IMR-90 (cell line): ENCODE results near the gene GNAT1. TPM values are rescaled to one million over a fixed set of nuclear protein-coding genes. Genes with fewer than 3 reads are reported as not detected.

ENCODE experiments used
- ATAC-seq: fragments of 200-7000 bp; cut with Tn5 transposase; 2 replicates; pipeline ENCODE4 v1.9.1; 2020; ENCODE audit warnings: low read depth, mild to moderate bottlenecking, moderate library complexity
- BruUV-seq: library from RNA; stranded (reverse); fragments of 400-500 nt; replicated peaks from 2 replicates; lab custom pipeline; 2021; lab: Mats Ljungman, UMichigan
- CTCF ChIA-PET: fragments of 300-600 bp; formaldehyde crosslinking; extraction: SDS; loops from one replicate; lab custom pipeline; 2021; ENCODE audit warnings: antibody characterized with exemption; lab: Yijun Ruan, JAX
- POLR2A ChIA-PET: fragments of 300-600 bp; sonication (Branson Sonifier 250); formaldehyde crosslinking; loops from one replicate; lab custom pipeline; 2022; ENCODE audit warnings: antibody characterized with exemption; ENCODE audit not compliant: unreplicated experiment; lab: Charles Lee
- DNase-seq: peaks from one replicate; pipeline ENCODE4 v3.0.0; 2013
- H2AFZ ChIP-seq: replicated peaks from 2 replicates; pipeline ENCODE3; 2013; ENCODE audit warnings: low read length, mild to moderate bottlenecking; ENCODE audit not compliant: poor library complexity
- H2AK5ac ChIP-seq: 2 replicates; pipeline ENCODE4 v1.6.1; 2013; ENCODE audit warnings: low read depth, low read length, inconsistent platforms
- H2AK9ac ChIP-seq: replicated peaks from 2 replicates; pipeline ENCODE3; 2013; ENCODE audit warnings: mild to moderate bottlenecking, low read depth, low read length, moderate library complexity; ENCODE audit not compliant: poor library complexity
- H2BK120ac ChIP-seq: 2 replicates; pipeline ENCODE4 v1.6.1; 2013; ENCODE audit warnings: low read depth, low read length, inconsistent platforms
- H2BK15ac ChIP-seq: 3 replicates; pipeline ENCODE4 v1.6.1; 2013; ENCODE audit warnings: low read depth, low read length, inconsistent platforms
- H2BK20ac ChIP-seq: 2 replicates; pipeline ENCODE4 v1.6.1; 2013; ENCODE audit warnings: low read depth, mild to moderate bottlenecking, inconsistent platforms, low read length, moderate library complexity
- H2BK5ac ChIP-seq: 2 replicates; pipeline ENCODE4 v1.6.1; 2013; ENCODE audit warnings: mild to moderate bottlenecking, low read depth, low read length, inconsistent platforms; ENCODE audit not compliant: poor library complexity, severe bottlenecking
- H3K14ac ChIP-seq: replicated peaks from 2 replicates; pipeline ENCODE4 v1.6.1; 2013; ENCODE audit warnings: low read depth, low read length, inconsistent platforms
- H3K18ac ChIP-seq: 2 replicates; pipeline ENCODE4 v1.6.1; 2013; ENCODE audit warnings: low read depth, low read length, control low read depth
- H3K23ac ChIP-seq: 2 replicates; pipeline ENCODE4 v1.6.1; 2013; ENCODE audit warnings: low read depth, low read length, inconsistent platforms
- H3K27ac ChIP-seq: 2 replicates; pipeline ENCODE4 v1.5.1; 2013; ENCODE audit warnings: mild to moderate bottlenecking, control low read depth, low read length; ENCODE audit not compliant: insufficient read depth
- H3K27me3 ChIP-seq: 2 replicates; pipeline ENCODE4 v1.6.1; 2013; ENCODE audit warnings: low read length; ENCODE audit not compliant: control insufficient read depth, insufficient read depth
- H3K36me3 ChIP-seq: 2 replicates; pipeline ENCODE4 v1.6.1; 2013; ENCODE audit warnings: low read length, mixed read lengths; ENCODE audit not compliant: control insufficient read depth, insufficient read depth
- H3K4ac ChIP-seq: 2 replicates; pipeline ENCODE4 v1.6.1; 2013; ENCODE audit warnings: low read depth, low read length, inconsistent platforms
- H3K4me1 ChIP-seq: 2 replicates; pipeline ENCODE4 v1.6.1; 2013; ENCODE audit warnings: low read length, mixed read lengths; ENCODE audit not compliant: control insufficient read depth, insufficient read depth
- H3K4me2 ChIP-seq: 2 replicates; pipeline ENCODE4 v1.6.1; 2013; ENCODE audit warnings: low read depth, mild to moderate bottlenecking, control low read depth, low read length, moderate library complexity
- H3K4me3 ChIP-seq: 2 replicates; pipeline ENCODE4 v1.5.1; 2013; ENCODE audit warnings: low read depth, mild to moderate bottlenecking, control low read depth, low read length, moderate library complexity; ENCODE audit not compliant: insufficient read depth
- H3K56ac ChIP-seq: 2 replicates; pipeline ENCODE4 v1.6.1; 2013; ENCODE audit warnings: low read length, inconsistent platforms; ENCODE audit not compliant: insufficient read depth; ENCODE audit errors: extremely low read depth
- H3K79me1 ChIP-seq, 2 experiments: 2 replicates each; pipeline ENCODE4 v1.6.1; 2013; ENCODE audit warnings: low read length in 2 of 2, inconsistent platforms in 1 of 2, low read depth in 1 of 2
- H3K9ac ChIP-seq: 2 replicates; pipeline ENCODE4 v1.6.1; 2013; ENCODE audit warnings: low read depth, low read length, control low read depth
- H3K9me1 ChIP-seq: 2 replicates; pipeline ENCODE4 v1.6.1; 2013; ENCODE audit warnings: low read length, inconsistent platforms; ENCODE audit not compliant: insufficient read depth
- H3K9me3 ChIP-seq: 2 replicates; pipeline ENCODE4 v1.6.1; 2013; ENCODE audit warnings: low read length; ENCODE audit not compliant: control insufficient read depth, insufficient read depth
- H4K20me1 ChIP-seq: 2 replicates; pipeline ENCODE4 v1.6.1; 2013; ENCODE audit warnings: low read length, inconsistent platforms; ENCODE audit not compliant: insufficient read depth
- H4K5ac ChIP-seq: 2 replicates; pipeline ENCODE4 v1.6.1; 2013; ENCODE audit warnings: mild to moderate bottlenecking, low read depth, low read length, control low read depth
- H4K8ac ChIP-seq, 2 experiments: 2 replicates each; pipeline ENCODE4 v1.6.1; 2013; ENCODE audit warnings: low read depth in 2 of 2, low read length in 2 of 2, control low read depth in 1 of 2, inconsistent platforms in 1 of 2
- H4K91ac ChIP-seq: 2 replicates; pipeline ENCODE4 v1.6.1; 2013; ENCODE audit warnings: low read depth, low read length, inconsistent platforms; ENCODE audit not compliant: insufficient read depth
- BHLHE40 ChIP-seq: fragments of 150-350 bp; IDR thresholded peaks from 2 replicates; pipeline ENCODE4 v1.6.1; 2016; ENCODE audit warnings: mild to moderate bottlenecking, low read depth, low read length
- CEBPB ChIP-seq: IDR thresholded peaks from 2 replicates; pipeline ENCODE4 v1.6.1; 2012; ENCODE audit warnings: low read depth, low read length, improper control_type of control experiment
- CHD1 ChIP-seq: IDR thresholded peaks from 2 replicates; pipeline ENCODE4 v1.6.1; 2012; ENCODE audit warnings: low read depth, low read length, improper control_type of control experiment
- CTCF ChIP-seq: conservative IDR thresholded peaks from 2 replicates; pipeline ENCODE4 v1.5.1; 2012; ENCODE audit warnings: mild to moderate bottlenecking, low read depth, low read length, improper control_type of control experiment
- ELK1 ChIP-seq: fragments of 150-350 bp; IDR thresholded peaks from 2 replicates; pipeline ENCODE4 v1.6.1; 2016; ENCODE audit warnings: low read depth, mild to moderate bottlenecking, low read length, moderate library complexity, borderline replicate concordance
- FOS ChIP-seq: fragments of 150-350 bp; IDR thresholded peaks from 2 replicates; pipeline ENCODE4 v1.6.1; 2016; ENCODE audit warnings: low read depth, low read length
- MAFK ChIP-seq: IDR thresholded peaks from 2 replicates; pipeline ENCODE4 v1.6.1; 2012; ENCODE audit warnings: low read depth, low read length, improper control_type of control experiment
- MAZ ChIP-seq: IDR thresholded peaks from 2 replicates; pipeline ENCODE4 v1.6.1; 2012; ENCODE audit warnings: low read depth, mild to moderate bottlenecking, low read length, improper control_type of control experiment, moderate library complexity, borderline replicate concordance
- MXI1 ChIP-seq: IDR thresholded peaks from 2 replicates; pipeline ENCODE4 v1.6.1; 2012; ENCODE audit warnings: low read depth, mild to moderate bottlenecking, low read length, moderate library complexity, borderline replicate concordance
- NFE2L2 ChIP-seq: fragments of 150-350 bp; IDR thresholded peaks from 2 replicates; pipeline ENCODE4 v1.6.1; 2016; ENCODE audit warnings: low read depth, mild to moderate bottlenecking, low read length
- POLR2A ChIP-seq: IDR thresholded peaks from 2 replicates; pipeline ENCODE4 v1.6.1; 2012; ENCODE audit warnings: mild to moderate bottlenecking, low read depth, low read length
- RAD21 ChIP-seq: IDR thresholded peaks from 2 replicates; pipeline ENCODE4 v1.6.1; 2012; ENCODE audit warnings: low read length, improper control_type of control experiment
- RCOR1 ChIP-seq: IDR thresholded peaks from 2 replicates; pipeline ENCODE4 v1.6.1; 2012; ENCODE audit warnings: mild to moderate bottlenecking, low read length, improper control_type of control experiment; ENCODE audit not compliant: insufficient replicate concordance
- RFX5 ChIP-seq: IDR thresholded peaks from 2 replicates; pipeline ENCODE4 v1.8.0; 2012; ENCODE audit warnings: low read depth, mild to moderate bottlenecking, low read length, moderate library complexity
- SMC3 ChIP-seq: fragments of 150-350 bp; IDR thresholded peaks from 2 replicates; pipeline ENCODE4 v1.6.1; 2016; ENCODE audit warnings: low read depth, mild to moderate bottlenecking, antibody characterized with exemption, low read length, moderate library complexity
- WGBS, 2 experiments: methylation state at CpG; one replicate each; pipeline versions ENCODE4 v1.1.5 to v1.1.7; 2013; ENCODE audit warnings: missing lambda C conversion rate in 2 of 2; ENCODE audit not compliant: insufficient read length in 1 of 2; ENCODE audit errors: extremely low coverage in 2 of 2; 5-methylcytosine and 5-hydroxymethylcytosine counted together
- dilution Hi-C: fragments of 300-500 bp; cut with HindIII; formaldehyde crosslinking; loops from one replicate; pipeline ENCODE4 v1.14.3; 2018; ENCODE audit warnings: low sequenced_read_pairs; ENCODE audit not compliant: unreplicated experiment
- in situ Hi-C: fragments of 300-500 bp; cut with MboI; formaldehyde crosslinking; loops from 3 replicates; pipeline ENCODE4 v1.14.3; 2019; ENCODE audit warnings: low sequenced_read_pairs, inconsistent platforms, mixed read lengths
- intact Hi-C: fragments of 100-400 bp; cut with micrococcal nuclease; formaldehyde crosslinking; loops from 2 replicates; pipeline ENCODE4 v1.10.0; 2022
- polyA plus RNA-seq, 3 experiments: library from polyadenylated mRNA; depleted of rRNA; stranded (reverse); fragments of >200 nt; gene quantifications; 2 replicates each; pipeline ENCODE4 v1.2.3, GENCODE V29; 2012; ENCODE audit warnings: low replicate concordance in 1 of 3
- total RNA-seq: library from RNA; depleted of rRNA; stranded (reverse); fragments of >200 nt; gene quantifications from 2 replicates; pipeline ENCODE4 v1.2.3, GENCODE V29; 2012

The GNAT1 gene
- total and polyA plus RNA-seq, 2 of the 4 experiments (the other 2 are of a cell fraction) = not detected

GRCh38 chr3:50203809-50204803 lies 12.7 kb downstream of the GNAT1 start:
- H3K4me2 ChIP-seq = no peak overlapping the region; the same call in 1 of the 2 replicates
- no peak overlapping the region for H4K5ac ChIP-seq
- no peak overlapping the region for H3K56ac ChIP-seq
- H2AK9ac ChIP-seq = peak overlapping the region; percentile 13
- intact Hi-C loops = no loop called here
- no peak overlapping the region for H4K91ac ChIP-seq
- H4K20me1 ChIP-seq = no peaks in the 10 kb centered on the region; the same call in 1 of the 2 replicates
- ChIA-PET POLR2A (no interaction called here), CTCF (interaction anchor here (0.5 to 1.4 kb wide), 2 partner anchors 23 to 29 kb away, joined by 5 to 6 read pairs; no protein-coding TSS in a partner anchor)
- H2BK15ac ChIP-seq = no peak overlapping the region
- H3K14ac ChIP-seq = no peak overlapping the region
- no peak overlapping the region for H3K18ac ChIP-seq
- ATAC-seq (no peak), DNase-seq (no peak)
- BruUV-seq = no TSS peak
- in situ Hi-C loops = no loop called here
- H3K23ac ChIP-seq = no peak overlapping the region
- H3K9ac ChIP-seq = no peak overlapping the region
- H3K4me1 ChIP-seq = peaks cover 2% of the 10 kb centered on the region; the same call in 1 of the 2 replicates
- no peaks in the 10 kb centered on the region for H3K9me1 ChIP-seq
- H2BK20ac ChIP-seq = no peak overlapping the region
- dilution Hi-C loops = no loop called here
- H3K36me3 ChIP-seq = no peaks in the 10 kb centered on the region
- no peak overlapping the region for H3K4ac ChIP-seq
- H2AK5ac ChIP-seq = no peak overlapping the region
- no peak overlapping the region for H3K4me3 ChIP-seq
- peaks cover 69% of the 10 kb centered on the region for H3K27me3 ChIP-seq
- H3K79me1 ChIP-seq = no peaks in the 10 kb centered on the region
- no peak overlapping the region for H2AFZ ChIP-seq
- no peak overlapping the region for H2BK5ac ChIP-seq
- no peak overlapping the region for H2BK120ac ChIP-seq
- 20% methylated on average over 1 of the region's 12 CpGs; no CpG with 5 or more reads in 1 of the 2 experiments for WGBS, 2 experiments
- H3K27ac ChIP-seq = no peak overlapping the region
- H3K9me3 ChIP-seq = no peaks in the 10 kb centered on the region
- no peak overlapping the region for H4K8ac ChIP-seq
- no peak for TF ChIP-seq MAFK
- TF ChIP-seq CTCF = no peak
- no peak for TF ChIP-seq MAZ
- no peak for TF ChIP-seq CEBPB
- no peak for TF ChIP-seq MXI1
- TF ChIP-seq RCOR1 = no peak
- no peak for TF ChIP-seq NFE2L2
- TF ChIP-seq SMC3 = no peak
- TF ChIP-seq RAD21 = no peak
- TF ChIP-seq BHLHE40 = no peak
- TF ChIP-seq POLR2A = no peak
- TF ChIP-seq FOS = no peak
- TF ChIP-seq ELK1 = no peak
- no peak for TF ChIP-seq RFX5
- no peak for TF ChIP-seq CHD1
